ENCODE data around the gene MAU2. TPM values are rescaled to one million over a fixed set of nuclear protein-coding genes. Genes with fewer than 3 reads are reported as not detected.
"Not testable (repeated sequence)": the region's sequence is repeated elsewhere in the genome, so short reads cannot be mapped to it uniquely, and the experiment has no call there.

The MAU2 gene
- total RNA-seq, 1 experiment from 2014 or later, result 38.0 TPM

DNA sequence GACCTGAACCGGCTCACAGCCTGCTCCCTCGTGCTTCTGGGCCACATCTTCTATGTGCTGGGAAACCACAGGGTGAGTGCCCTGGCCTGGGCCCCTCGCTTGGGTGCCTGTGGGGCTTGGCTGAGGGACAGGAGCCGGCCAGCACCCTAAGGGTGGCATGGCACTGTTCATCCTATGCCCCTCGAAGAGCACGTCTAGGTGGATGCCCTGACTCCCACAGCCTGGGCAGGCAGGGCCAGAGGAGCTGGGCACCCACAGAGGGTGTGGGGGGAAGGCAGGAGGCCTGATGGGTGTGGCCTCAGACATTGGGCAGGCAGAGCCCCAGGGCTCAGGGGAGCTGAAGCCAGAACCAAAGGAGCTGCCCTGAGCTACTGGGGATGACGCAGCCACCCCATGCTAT is 28.7 kb downstream of the MAU2 start:
- ChIA-PET CTCF (no interaction called here), POLR2A (no interaction called here)
- DNase-seq (ENCODE audit: low read depth, low spot score) (no peak), ATAC-seq (no peak)
- BruUV-seq (replicated peaks), result no TSS peak
- no peak for TF ChIP-seq TCF7L2 (IDR thresholded peaks at IDR 0.05; ENCODE audit: low read depth, low read length)
- TF ChIP-seq, protein P1, sequence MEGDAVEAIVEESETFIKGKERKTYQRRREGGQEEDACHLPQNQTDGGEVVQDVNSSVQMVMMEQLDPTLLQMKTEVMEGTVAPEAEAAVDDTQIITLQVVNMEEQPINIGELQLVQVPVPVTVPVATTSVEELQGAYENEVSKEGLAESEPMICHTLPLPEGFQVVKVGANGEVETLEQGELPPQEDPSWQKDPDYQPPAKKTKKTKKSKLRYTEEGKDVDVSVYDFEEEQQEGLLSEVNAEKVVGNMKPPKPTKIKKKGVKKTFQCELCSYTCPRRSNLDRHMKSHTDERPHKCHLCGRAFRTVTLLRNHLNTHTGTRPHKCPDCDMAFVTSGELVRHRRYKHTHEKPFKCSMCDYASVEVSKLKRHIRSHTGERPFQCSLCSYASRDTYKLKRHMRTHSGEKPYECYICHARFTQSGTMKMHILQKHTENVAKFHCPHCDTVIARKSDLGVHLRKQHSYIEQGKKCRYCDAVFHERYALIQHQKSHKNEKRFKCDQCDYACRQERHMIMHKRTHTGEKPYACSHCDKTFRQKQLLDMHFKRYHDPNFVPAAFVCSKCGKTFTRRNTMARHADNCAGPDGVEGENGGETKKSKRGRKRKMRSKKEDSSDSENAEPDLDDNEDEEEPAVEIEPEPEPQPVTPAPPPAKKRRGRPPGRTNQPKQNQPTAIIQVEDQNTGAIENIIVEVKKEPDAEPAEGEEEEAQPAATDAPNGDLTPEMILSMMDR (IDR thresholded peaks at IDR 0.05), result no peak
- TF ChIP-seq, protein P2, sequence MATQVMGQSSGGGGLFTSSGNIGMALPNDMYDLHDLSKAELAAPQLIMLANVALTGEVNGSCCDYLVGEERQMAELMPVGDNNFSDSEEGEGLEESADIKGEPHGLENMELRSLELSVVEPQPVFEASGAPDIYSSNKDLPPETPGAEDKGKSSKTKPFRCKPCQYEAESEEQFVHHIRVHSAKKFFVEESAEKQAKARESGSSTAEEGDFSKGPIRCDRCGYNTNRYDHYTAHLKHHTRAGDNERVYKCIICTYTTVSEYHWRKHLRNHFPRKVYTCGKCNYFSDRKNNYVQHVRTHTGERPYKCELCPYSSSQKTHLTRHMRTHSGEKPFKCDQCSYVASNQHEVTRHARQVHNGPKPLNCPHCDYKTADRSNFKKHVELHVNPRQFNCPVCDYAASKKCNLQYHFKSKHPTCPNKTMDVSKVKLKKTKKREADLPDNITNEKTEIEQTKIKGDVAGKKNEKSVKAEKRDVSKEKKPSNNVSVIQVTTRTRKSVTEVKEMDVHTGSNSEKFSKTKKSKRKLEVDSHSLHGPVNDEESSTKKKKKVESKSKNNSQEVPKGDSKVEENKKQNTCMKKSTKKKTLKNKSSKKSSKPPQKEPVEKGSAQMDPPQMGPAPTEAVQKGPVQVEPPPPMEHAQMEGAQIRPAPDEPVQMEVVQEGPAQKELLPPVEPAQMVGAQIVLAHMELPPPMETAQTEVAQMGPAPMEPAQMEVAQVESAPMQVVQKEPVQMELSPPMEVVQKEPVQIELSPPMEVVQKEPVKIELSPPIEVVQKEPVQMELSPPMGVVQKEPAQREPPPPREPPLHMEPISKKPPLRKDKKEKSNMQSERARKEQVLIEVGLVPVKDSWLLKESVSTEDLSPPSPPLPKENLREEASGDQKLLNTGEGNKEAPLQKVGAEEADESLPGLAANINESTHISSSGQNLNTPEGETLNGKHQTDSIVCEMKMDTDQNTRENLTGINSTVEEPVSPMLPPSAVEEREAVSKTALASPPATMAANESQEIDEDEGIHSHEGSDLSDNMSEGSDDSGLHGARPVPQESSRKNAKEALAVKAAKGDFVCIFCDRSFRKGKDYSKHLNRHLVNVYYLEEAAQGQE (IDR thresholded peaks at IDR 0.05; ENCODE audit: insufficient read depth in 1 of 2, low read depth in 2 of 2, low read length in 1 of 2), result no peak
- TF ChIP-seq POLR2AphosphoS5 (IDR thresholded peaks at IDR 0.05; ENCODE audit: low read depth, low read length), result no peak
- no peak for TF ChIP-seq SIN3A (IDR thresholded peaks at IDR 0.05; ENCODE audit: borderline replicate concordance, insufficient read depth, low read depth, low read length)
- no peak overlapping the region for H3K4me3 ChIP-seq (ENCODE audit: low read depth in 2 of 2, low read length in 2 of 2)
- no peak overlapping the region for H3K27ac ChIP-seq (ENCODE audit: low read length)
- no peaks in the 10 kb centered on the region for H3K9me3 ChIP-seq (ENCODE audit: control insufficient read depth, insufficient read depth, low read depth, low read length)
- no peaks in the 10 kb centered on the region; the same call in none of the 2 replicates for H3K36me3 ChIP-seq (ENCODE audit: control insufficient read depth, insufficient read depth, low read length)
- no peaks in the 10 kb centered on the region for H3K4me1 ChIP-seq (ENCODE audit: control insufficient read depth, insufficient read depth, low read length)
- intact Hi-C loops (cut with micrococcal nuclease; ENCODE audit: unreplicated experiment) (no loop called here), in situ Hi-C loops (cut with HindIII; ENCODE audit: low pct_unique_long_range_greater_than_20kb, low sequenced_read_pairs) (no loop called here)
- H3K27me3 ChIP-seq (ENCODE audit: control insufficient read depth, insufficient read depth, low read length), result no peaks in the 10 kb centered on the region

DNA sequence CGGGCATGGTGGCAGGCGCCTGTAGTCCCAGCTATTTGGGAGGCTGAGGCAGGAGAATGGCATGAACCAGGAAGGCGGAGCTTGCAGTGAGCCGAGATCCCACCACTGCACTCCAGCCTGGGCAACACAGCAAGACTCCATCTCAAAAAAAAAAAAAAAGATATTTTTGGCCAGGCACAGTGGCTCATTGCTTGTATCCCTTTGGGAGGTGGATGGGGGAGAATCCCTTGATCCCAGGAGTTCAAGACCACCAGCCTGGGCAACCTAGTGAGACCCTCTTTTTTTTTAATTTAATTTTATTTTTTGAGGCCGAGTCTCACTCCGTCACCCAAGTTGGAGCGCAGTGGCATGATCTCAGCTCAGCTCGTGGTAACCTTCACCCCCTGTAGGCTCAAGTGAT is 30.1 kb downstream of the MAU2 start:
- BruUV-seq (replicated peaks); H3K4me1 ChIP-seq (ENCODE audit: control insufficient read depth, insufficient read depth, low read length); DNase-seq (ENCODE audit: low read depth, low spot score); H3K4me3 ChIP-seq (ENCODE audit: low read depth in 2 of 2, low read length in 2 of 2); H3K27me3 ChIP-seq (ENCODE audit: control insufficient read depth, insufficient read depth, low read length); in situ Hi-C loops (cut with HindIII; ENCODE audit: low pct_unique_long_range_greater_than_20kb, low sequenced_read_pairs); CTCF ChIA-PET; H3K27ac ChIP-seq (ENCODE audit: low read length); ATAC-seq; H3K9me3 ChIP-seq (ENCODE audit: control insufficient read depth, insufficient read depth, low read depth, low read length); H3K36me3 ChIP-seq (ENCODE audit: control insufficient read depth, insufficient read depth, low read length); intact Hi-C loops (cut with micrococcal nuclease; ENCODE audit: unreplicated experiment); POLR2A ChIA-PET: not testable (repeated sequence)

- Histone ChIP-seq H3K9me3 (ENCODE audit: control insufficient read depth, insufficient read depth, low read depth, low read length) (no peaks in the 10 kb centered on the region), H3K27me3 (ENCODE audit: control insufficient read depth, insufficient read depth, low read length) (no peaks in the 10 kb centered on the region), H3K4me1 (ENCODE audit: control insufficient read depth, insufficient read depth, low read length) (no peaks in the 10 kb centered on the region), H3K36me3 (ENCODE audit: control insufficient read depth, insufficient read depth, low read length) (no peaks in the 10 kb centered on the region), H3K27ac (ENCODE audit: low read length) (no peak overlapping the region), H3K4me3 (ENCODE audit: low read depth in 2 of 2, low read length in 2 of 2) (no peak overlapping the region)
- ChIA-PET CTCF (no interaction called here), POLR2A (no interaction called here)
- DNase-seq (ENCODE audit: low read depth, low spot score) (no peak), ATAC-seq (no peak)
- TF ChIP-seq, protein P2 (IDR thresholded peaks at IDR 0.05; ENCODE audit: insufficient read depth in 1 of 2, low read depth in 2 of 2, low read length in 1 of 2), result no peak
- TF ChIP-seq TCF7L2 (IDR thresholded peaks at IDR 0.05; ENCODE audit: low read depth, low read length) (no peak), POLR2AphosphoS5 (IDR thresholded peaks at IDR 0.05; ENCODE audit: low read depth, low read length) (no peak), SIN3A (IDR thresholded peaks at IDR 0.05; ENCODE audit: borderline replicate concordance, insufficient read depth, low read depth, low read length) (no peak)
- TF ChIP-seq, protein P1 (IDR thresholded peaks at IDR 0.05), result no peak
- in situ Hi-C loops (cut with HindIII; ENCODE audit: low pct_unique_long_range_greater_than_20kb, low sequenced_read_pairs), result no loop called here
- BruUV-seq (replicated peaks), result no TSS peak
- intact Hi-C loops (cut with micrococcal nuclease; ENCODE audit: unreplicated experiment), result no loop called here
Observed at GRCh38 chr19:19352823-19353222, 32.2 kb downstream of the MAU2 start.
